Right lobe of liver (tissue), 6 donors: ENCODE data around the gene EFCAB12. TPM values are rescaled to one million over a fixed set of nuclear protein-coding genes. Genes with fewer than 3 reads are reported as not detected.

Experiments
- ATAC-seq, 4 donors: fragments of 200-7000 bp; cut with Tn5 transposase; one replicate each; pipeline ENCODE4 v1.9.1; 2020; ENCODE audit warnings: mild to moderate bottlenecking in 4 of 4, moderate library complexity in 4 of 4
- DNase-seq, 3 donors: peaks; one replicate each; pipeline ENCODE4 v3.0.0-alpha.2; 2020
- H3K27ac ChIP-seq, 3 donors: fragments of 200-600 bp; one replicate each; pipeline ENCODE4 v1.8.0; 2022
- H3K27me3 ChIP-seq, 2 donors: fragments of 200-600 bp; one replicate each; pipeline ENCODE4 v1.8.0; 2022
- H3K36me3 ChIP-seq, 4 donors: fragments of 200-600 bp; sonication (generic) in 1 of 4; one replicate each; pipeline versions ENCODE4 v1.5.1 to v1.8.0; 2017 to 2022; ENCODE audit warnings: control low read depth in 1 of 4
- H3K4me1 ChIP-seq, 4 donors: fragments of 200-600 bp; sonication (generic) in 1 of 4; one replicate each; pipeline versions ENCODE4 v1.5.1 to v1.8.0; 2017 to 2022; ENCODE audit warnings: control low read depth in 1 of 4
- H3K4me3 ChIP-seq, 3 donors: fragments of 200-600 bp; one replicate each; pipeline ENCODE4 v1.8.0; 2022
- H3K9me3 ChIP-seq, 4 donors: fragments of 200-600 bp; sonication (generic) in 1 of 4; one replicate each; pipeline versions ENCODE4 v1.5.1 to v1.8.0; 2017 to 2022; ENCODE audit warnings: control low read depth in 1 of 4
- POLR2A ChIP-seq: fragments of 450-650 bp; IDR thresholded peaks from one replicate; pipeline ENCODE4 v1.6.1; 2017; ENCODE audit warnings: antibody characterized with exemption, mild to moderate bottlenecking
- WGBS: methylation state at CpG from one replicate; pipeline ENCODE4 v1.1.6; 2018; ENCODE audit warnings: low coverage, low lambda C conversion rate; ENCODE audit not compliant: insufficient coverage; ENCODE audit errors: missing lambda C conversion rate; 5-methylcytosine and 5-hydroxymethylcytosine counted together
- intact Hi-C, 2 donors: fragments of 100-400 bp; cut with DNase I; formaldehyde crosslinking; loops; one replicate each; pipeline versions ENCODE4 v1.11.2 to v1.14.1; 2022
- total RNA-seq, 6 experiments: library from RNA; depleted of rRNA in 2 of 6; stranded (reverse); fragments of >200 nt in 2 of 6; fragmentation: NEBNext Ultra II Directional in 3 of 6; extraction: Animal tissue kit (Norgen Biotek cat#: 25700) in 3 of 6; gene quantifications; one replicate each; pipeline versions ENCODE4 v1.1.0 to v1.2.4, GENCODE V29; 2016 to 2023
- TF ChIP-seq, protein P1 (sequence below), 4 donors: fragments of 200-600 bp in 3 of 4; fragments of 450-650 bp in 1 of 4; IDR thresholded peaks; one replicate each; pipeline versions ENCODE4 v1.5.1 to v1.8.0; 2016 to 2022; ENCODE audit warnings: antibody characterized with exemption in 4 of 4, mild to moderate bottlenecking in 2 of 4
- donor health status: DM: no; HTN: yes; CAD: no.
- donor health status: DM: no; HTN: no; CAD: no.
- donor health status: DM: no; HTN: no; CAD: no.
- donor health status: DM: no; HTN: yes; CAD: no.
- donor health status: DM: no; HTN: yes; CAD: no.

Gene EFCAB12
- total RNA-seq, 6 experiments from 2014 or later: 0.26 to 4.7 (median 2.0) TPM

DNA sequence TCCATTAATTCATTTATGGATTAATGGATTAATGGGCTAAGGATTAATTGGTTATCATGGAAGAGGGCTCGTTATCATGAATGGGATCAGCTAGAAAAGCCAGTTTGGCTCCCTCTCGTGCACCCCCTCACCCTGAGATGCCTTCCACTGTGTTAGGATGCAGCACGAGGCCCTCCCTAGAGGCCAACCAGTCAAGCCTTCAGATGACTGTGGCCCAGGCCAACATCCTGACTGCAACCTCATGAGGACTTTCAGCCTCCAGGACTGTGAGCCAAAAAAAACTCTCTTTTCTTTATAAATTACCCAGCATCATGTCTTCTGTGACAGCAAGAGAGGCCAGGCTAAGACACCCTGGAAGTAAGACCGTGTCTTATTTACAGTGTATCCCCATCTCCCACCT is 9.0 kb downstream of the EFCAB12 start:
- no peak for DNase-seq
- Histone ChIP-seq H3K9me3 (no peaks in the 10 kb centered on the region), H3K4me3 (no peak overlapping the region), H3K27me3 (no peaks in the 10 kb centered on the region), H3K4me1 (peaks cover 0 to 13% (median 3%) of the 10 kb centered on the region in 4 donors), H3K36me3 (no peaks in the 10 kb centered on the region), H3K27ac (no peak overlapping the region)
- no peak for TF ChIP-seq POLR2A
- TF ChIP-seq, protein P1, sequence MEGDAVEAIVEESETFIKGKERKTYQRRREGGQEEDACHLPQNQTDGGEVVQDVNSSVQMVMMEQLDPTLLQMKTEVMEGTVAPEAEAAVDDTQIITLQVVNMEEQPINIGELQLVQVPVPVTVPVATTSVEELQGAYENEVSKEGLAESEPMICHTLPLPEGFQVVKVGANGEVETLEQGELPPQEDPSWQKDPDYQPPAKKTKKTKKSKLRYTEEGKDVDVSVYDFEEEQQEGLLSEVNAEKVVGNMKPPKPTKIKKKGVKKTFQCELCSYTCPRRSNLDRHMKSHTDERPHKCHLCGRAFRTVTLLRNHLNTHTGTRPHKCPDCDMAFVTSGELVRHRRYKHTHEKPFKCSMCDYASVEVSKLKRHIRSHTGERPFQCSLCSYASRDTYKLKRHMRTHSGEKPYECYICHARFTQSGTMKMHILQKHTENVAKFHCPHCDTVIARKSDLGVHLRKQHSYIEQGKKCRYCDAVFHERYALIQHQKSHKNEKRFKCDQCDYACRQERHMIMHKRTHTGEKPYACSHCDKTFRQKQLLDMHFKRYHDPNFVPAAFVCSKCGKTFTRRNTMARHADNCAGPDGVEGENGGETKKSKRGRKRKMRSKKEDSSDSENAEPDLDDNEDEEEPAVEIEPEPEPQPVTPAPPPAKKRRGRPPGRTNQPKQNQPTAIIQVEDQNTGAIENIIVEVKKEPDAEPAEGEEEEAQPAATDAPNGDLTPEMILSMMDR (IDR thresholded peaks at IDR 0.05): no peak
- WGBS: 66% methylated on average over 4 of the region's 4 CpGs
- no peak for ATAC-seq
- intact Hi-C loops: no loop called here

DNA sequence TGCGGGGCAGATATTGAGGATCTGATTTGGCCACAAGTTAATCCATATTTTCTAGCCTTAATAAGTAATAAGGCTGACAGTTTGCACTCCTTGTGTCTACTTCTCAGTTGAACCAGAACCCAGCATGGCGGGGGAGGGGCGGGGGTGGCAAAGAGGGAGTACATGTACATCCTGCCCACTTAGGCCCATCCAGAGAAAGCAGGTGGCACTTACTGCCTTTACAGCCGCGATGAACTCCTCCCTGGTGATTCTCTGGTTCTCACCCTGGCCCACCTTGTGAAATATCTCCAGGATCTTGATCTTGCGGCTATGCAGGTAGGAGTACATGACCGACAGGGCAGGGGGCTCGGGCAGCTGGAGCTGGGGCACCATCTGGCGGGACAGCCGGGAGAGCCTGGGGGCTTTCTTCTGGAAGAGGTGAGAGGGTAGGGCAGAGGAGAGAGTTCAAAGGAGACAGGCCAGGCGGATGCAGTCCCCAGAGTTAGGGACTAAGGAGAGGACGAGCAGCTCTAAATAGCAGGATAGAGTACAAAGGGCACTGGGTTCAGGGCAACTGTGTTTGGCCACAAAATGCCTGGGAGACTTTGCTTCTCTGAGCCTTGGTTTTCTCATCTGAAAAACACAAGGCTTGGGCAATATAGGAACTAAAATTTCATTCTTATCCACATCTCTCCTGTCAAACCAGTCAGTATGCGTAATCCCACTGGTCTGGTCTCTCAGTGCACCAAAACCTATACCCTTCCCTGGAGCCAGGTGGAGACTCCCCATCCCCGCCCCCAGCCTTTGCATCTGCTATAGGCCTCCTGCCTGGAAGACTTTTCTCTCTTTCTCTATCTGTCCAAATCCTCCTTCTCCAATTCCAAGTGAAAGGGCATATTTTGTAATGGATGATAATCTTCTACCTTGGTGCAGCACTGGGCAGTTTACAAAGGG is 10.1 kb downstream of the EFCAB12 start:
- H3K27ac ChIP-seq: peak overlapping the region in 2 of 3 donors; percentile 17 to 72
- DNase-seq: peak in 1 of 3 donors; percentile 42
- peak overlapping the region in 1 of 3 donors; percentile 38 for H3K4me3 ChIP-seq
- no peaks in the 10 kb centered on the region for H3K9me3 ChIP-seq
- intact Hi-C loops: no loop called here
- TF ChIP-seq, protein P1 (IDR thresholded peaks at IDR 0.05): no peak
- TF ChIP-seq POLR2A: no peak
- H3K36me3 ChIP-seq: no peaks in the 10 kb centered on the region
- H3K27me3 ChIP-seq: no peaks in the 10 kb centered on the region
- H3K4me1 ChIP-seq: peaks cover 0 to 12% (median 5%) of the 10 kb centered on the region in 4 donors
- peak; percentile 42 to 76 (median 62) for ATAC-seq
- WGBS: 63% methylated on average over 14 of the region's 14 CpGs

DNA sequence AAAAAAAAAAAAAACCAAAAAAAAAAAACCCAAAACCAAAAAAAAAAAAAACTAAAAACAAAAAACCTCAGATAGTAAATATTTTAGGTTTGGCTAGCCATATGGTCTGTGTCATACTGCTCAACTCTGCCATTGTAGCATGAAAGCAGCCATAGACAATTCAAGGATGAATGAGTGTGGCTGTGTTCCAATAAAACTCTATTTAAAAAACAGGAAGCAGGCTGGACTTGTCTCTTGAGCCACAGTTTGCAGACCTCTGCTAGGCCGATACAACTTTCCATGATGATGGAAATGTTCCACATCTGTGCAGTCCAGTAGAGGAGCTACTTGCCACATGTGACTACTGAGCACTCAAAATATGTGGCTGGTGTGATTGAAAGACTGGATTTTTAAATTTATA is 11.1 kb downstream of the EFCAB12 start:
- DNase-seq (peak in 1 of 3 donors; percentile 18), ATAC-seq (peak; percentile 9 to 25 (median 17))
- H3K9me3 ChIP-seq: no peaks in the 10 kb centered on the region
- no peaks in the 10 kb centered on the region for H3K27me3 ChIP-seq
- H3K4me1 ChIP-seq: peaks cover 0 to 19% (median 5%) of the 10 kb centered on the region in 4 donors
- peak overlapping the region in 1 of 3 donors; percentile 38 for H3K4me3 ChIP-seq
- peak overlapping the region in 1 of 3 donors; percentile 72 for H3K27ac ChIP-seq
- 17% methylated on average over 1 of the region's 1 CpG for WGBS
- H3K36me3 ChIP-seq: no peaks in the 10 kb centered on the region
- TF ChIP-seq, protein P1 (IDR thresholded peaks at IDR 0.05): no peak
- TF ChIP-seq POLR2A: no peak
- intact Hi-C loops: no loop called here

DNA sequence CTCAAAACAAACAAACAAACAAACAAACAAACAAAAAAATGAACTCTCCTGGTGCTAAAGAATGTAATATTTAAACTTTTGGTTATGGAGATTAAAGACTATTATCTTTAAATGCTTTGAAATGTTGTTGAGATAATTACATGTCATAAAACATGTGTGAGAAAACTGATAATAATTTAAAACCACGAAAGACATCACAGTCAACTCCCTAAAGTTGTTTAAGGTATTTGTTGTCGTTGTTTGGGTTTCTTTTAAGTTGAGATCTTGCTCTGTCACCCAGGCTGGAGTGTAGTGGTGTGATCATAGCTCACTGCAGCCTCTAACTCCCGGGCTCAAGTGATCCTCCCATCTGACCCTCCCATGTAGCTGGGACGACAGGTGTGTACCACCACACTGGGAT is 12.0 kb downstream of the EFCAB12 start:
- Histone ChIP-seq H3K27ac (no peak overlapping the region), H3K9me3 (no peaks in the 10 kb centered on the region), H3K4me3 (no peak overlapping the region), H3K36me3 (no peaks in the 10 kb centered on the region), H3K27me3 (no peaks in the 10 kb centered on the region), H3K4me1 (peaks cover 0 to 19% (median 5%) of the 10 kb centered on the region in 4 donors)
- WGBS: 83% methylated on average over 4 of the region's 4 CpGs
- intact Hi-C loops: no loop called here
- DNase-seq (peak in 1 of 3 donors; percentile 11), ATAC-seq (no peak)
- TF ChIP-seq, protein P1 (IDR thresholded peaks at IDR 0.05): no peak
- no peak for TF ChIP-seq POLR2A
